Fibroblast of skin of right biceps (primary cell): ENCODE measurements around the gene EXD3.
"Not testable (repeated sequence)": the region's sequence is repeated elsewhere in the genome, so short reads cannot be mapped to it uniquely, and the experiment has no call there.

Experiments used
- DNase-seq: peaks from one replicate; pipeline ENCODE4 v3.0.0-alpha.2; 2013

EXD3 gene

DNA sequence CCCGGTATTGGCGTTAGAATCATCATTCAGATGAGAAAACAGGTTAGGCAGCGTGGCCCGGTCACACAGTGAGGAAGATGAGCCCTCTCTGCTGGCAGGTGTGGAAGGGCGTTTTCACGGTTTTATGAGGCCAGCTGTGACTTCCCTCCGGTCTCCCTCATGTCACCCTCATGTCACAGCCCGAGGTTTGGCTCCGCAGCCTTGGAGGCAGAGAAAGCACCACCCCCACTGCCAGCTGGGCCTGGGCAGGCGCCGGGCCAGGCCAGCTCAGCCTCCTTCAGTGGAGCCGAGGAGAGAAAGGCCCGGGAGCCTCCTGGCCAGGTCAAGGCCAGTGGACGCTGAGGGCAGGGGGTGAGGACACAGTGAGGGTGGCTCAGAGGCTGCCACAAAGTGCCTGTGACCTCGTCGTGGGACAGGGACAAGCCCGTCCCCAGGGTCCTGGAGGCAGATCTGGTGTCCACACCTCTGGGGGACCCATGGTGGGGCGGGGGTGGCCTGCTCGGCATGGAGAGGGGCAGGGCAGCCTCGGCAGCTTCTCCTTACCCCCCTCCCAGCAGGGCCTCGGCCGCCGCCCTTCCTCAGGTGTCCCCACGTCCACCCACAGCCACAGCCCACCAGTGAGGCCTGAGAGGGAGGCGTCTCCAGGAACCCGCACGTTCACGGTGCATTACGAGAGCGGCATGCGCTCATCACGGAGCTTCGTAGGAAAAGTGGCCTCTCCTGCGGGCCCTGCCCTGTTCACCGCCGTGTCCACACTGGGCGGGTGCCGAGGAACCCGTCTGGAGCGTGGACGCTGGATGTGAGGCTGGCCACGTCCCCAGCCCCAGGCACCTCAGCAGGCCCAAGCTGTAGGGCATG is 32.2 kb downstream of the EXD3 start:
- DNase-seq: no peak

DNA sequence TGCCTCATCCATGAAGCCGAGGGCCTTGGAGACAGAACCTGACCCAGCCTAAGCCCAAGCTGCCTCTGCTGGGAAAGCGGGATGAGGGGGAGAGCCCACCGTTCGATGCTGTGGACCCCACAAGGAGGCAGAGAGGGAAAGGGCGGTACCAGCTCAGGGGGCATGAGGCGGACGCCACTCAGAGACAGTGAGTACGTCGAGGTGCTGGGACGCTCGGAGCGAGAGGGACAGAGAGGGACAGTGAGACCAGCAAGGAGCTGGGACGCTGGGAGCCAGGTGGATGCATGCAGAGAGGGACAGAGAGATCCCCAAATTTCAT is 33.6 kb downstream of the EXD3 start:
- DNase-seq: no peak

- no peak for DNase-seq
Measured at GRCh38 chr9:137388589-137389427, 34.2 kb downstream of the EXD3 start.

DNA sequence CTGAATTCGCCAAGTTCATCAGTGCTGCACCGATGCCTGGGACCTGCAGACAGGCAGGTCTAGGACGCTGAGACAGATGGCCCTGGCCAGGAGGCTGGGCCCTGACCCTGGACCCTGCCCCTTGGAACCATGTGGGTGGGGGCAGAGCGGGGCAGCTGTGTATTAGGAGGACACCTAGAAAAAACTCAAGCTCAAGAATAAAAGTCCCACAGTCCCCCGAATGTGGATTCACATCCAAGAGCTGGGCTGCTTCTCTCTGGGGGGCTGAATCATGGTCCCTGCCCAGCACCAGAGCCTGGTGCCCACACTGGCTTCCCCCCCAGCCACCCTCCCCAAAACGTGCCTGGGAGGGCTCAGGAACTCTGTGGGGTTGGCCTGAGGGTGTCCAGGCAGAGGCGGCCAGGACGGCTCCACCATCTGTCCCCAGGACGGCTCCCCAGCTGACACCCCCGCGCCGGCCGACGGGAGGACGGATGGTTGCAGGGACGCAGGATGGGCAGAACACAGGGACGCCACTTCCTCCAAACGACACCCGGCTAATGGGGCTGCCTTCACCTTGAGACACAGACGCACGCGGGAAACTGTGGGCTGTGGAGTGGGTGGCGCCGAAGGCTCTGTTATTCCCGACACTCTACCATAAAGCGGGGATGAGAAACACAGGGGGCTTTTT is 34.9 kb downstream of the EXD3 start:
- DNase-seq: no peak

- no peak for DNase-seq
Measured at GRCh38 chr9:137387114-137387890, 35.7 kb downstream of the EXD3 start.

- DNase-seq: not testable (repeated sequence)
Measured at GRCh38 chr9:137386507-137387113, 36.4 kb downstream of the EXD3 start.

DNA sequence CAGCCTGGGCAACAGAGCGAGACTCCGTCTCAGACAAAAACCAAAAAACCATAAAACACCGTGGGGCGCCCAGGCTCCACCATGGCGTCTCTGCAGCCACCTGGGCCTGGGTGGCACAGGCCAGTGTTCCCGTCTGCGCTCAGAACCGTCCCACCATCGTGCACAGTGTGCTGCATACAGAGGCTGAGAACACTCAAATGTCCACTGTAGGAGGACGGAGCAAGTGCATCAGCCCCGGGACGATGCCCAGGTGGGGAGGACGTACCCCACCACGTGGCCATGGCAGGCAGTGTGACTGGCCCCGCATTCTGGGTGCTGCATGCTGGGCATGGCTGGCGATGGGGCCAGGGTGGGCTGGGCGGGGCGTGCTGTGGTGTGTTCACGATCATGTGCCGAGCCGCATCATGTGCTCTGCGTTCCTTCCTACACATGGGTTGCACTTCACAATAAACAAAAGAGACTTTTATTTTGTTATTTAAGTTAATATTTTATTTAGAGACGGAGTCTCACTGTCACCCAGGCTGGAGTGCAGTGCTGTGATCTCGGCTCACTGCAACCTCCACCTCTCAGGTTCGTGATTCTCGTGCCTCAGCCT is 37.8 kb downstream of the EXD3 start:
- DNase-seq: no peak

DNA sequence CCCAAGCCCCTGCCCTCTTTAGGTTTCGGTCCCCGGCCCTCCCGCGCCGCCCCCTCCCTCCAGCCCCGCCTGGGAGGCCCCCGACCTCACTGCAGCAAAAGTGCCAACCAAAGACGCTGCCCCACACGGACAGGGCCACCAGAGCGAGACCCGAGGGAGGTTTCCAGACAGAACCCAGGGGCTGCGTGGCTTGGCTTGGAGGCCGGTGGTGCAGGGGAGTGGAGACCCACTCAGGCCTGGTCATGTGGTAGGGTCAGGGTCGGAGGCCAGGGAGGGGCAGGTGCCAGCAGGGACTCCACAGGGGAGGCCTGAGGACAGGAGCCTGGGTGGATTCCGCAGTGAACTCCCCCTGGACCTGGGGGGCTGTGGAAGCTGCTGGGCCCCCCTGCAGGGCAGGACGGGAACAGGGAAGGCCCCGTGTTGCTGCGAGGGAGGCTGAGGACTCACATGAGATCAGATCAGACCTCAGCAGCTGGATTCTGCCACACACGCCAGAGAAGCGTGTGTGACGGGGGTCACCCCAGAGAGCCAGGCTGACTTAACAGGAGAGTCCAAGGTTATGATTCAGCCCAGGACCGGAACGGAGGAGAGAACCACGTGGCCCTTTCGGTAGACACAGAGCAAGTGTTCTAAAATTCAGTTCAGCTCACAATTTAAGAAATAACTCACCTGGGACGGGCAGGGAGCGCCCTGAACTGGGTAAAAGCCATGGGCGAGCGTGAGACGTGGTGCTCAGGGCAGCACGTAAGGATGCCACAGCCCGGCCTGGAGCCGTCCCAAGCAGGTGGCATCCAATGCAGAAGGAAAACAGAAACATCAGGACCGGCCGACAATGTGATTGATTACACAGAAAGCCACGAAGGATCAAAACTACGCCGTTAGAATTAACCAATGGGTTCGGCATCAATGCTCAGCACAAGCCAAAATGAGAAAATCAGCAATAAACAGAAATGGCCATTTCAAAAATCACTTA is 38.9 kb downstream of the EXD3 start:
- DNase-seq: no peak

GRCh38 chr9:137383081-137383783 is 39.7 kb downstream of the EXD3 start:
- DNase-seq: no peak

- no peak for DNase-seq
Measured at GRCh38 chr9:137382444-137383080, 40.4 kb downstream of the EXD3 start.

- no peak for DNase-seq
Measured at GRCh38 chr9:137381501-137382443, 41.2 kb downstream of the EXD3 start.

DNA sequence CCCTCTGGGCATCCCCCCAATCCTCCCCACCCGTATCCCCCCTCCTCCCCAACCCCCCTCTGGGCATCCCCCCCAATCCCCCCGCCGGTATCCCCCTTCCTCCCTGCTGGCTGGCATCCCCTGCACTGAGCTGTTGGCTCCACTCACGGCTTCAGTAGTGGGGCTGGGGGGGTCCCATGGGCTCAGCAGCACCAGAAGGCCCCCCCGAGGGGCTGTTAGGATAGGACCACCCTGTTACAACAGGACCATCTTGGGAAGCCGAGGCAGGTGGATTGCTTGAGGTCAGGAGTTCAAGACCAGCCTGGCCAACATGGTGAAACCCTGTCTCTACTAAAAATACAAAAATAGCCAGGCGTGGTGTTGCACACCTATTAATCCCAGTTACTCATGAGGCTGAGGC is 42.4 kb downstream of the EXD3 start:
- no peak for DNase-seq

GRCh38 chr9:137380171-137380570 is 42.8 kb downstream of the EXD3 start:
- no peak for DNase-seq

- DNase-seq: no peak
Measured at GRCh38 chr9:137379761-137380161, 43.2 kb downstream of the EXD3 start.

DNA sequence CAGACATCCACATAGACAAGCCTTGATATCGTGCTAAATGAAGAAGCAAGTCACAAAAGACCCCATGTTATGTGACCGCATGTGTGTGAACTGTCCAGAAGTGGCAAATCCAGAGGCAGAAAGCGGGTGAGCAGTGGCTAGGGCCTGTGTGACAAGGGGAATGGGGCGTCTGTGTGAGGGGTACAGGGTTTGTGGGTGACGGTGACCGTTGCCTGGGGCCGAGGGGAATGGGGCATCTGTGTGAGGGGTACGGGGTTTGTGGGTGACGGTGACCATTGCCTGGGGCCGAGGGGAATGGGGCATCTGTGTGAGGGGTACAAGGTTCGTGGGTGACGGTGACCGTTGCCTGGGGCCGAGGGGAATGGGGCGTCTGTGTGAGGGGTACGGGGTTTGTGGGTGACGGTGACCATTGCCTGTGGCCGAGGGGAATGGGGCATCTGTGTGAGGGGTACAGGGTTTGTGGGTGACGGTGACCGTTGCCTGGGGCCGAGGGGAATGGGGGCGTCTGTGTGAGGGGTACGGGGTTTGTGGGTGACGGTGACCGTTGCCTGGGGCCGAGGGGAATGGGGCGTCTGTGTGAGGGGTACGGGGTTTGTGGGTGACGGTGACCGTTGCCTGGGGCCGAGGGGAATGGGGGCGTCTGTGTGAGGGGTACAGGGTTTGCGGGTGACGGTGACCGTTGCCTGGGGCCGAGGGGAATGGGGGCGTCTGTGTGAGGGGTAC is 44.1 kb downstream of the EXD3 start:
- DNase-seq: not testable (repeated sequence)

GRCh38 chr9:137376386-137376785 is 46.6 kb downstream of the EXD3 start:
- no peak for DNase-seq

DNA sequence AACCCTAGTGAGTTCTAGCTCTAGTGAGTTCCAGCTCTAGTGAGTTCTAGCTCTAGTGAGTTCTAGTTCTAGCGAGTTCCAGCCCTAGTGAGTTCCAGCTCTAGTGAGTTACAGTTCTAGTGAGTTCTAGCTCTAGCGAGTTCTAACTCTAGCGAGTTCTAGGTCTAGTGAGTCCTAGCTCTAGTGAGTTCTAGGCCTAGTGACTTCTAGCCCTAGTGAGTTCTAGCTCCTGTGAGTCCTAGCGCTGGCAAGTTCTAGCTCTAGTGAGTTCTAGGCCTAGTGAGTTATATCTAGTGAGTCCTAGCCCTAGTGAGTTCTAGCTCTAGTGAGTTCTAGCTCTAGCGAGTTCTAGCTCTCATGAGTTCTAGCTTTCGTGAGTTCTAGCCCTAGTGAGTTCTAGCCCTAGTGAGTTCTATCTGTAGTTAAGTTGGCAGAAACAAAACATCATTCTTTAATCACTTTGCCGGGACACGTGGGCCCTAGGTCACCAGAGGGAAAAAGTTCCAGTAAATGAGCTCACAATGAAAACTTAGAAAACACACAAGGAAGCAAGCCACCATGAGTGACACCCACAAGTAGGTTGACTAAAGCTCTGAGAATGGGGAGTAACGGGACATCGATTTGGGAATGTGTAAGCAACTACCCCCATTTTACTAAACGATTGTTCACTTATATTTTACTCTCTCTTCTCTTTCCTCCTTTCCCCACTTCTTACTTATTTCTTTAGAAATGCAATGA is 47.5 kb downstream of the EXD3 start:
- DNase-seq: no peak
